ENCODE results near the gene HDAC7.

The HDAC7 gene

DNA sequence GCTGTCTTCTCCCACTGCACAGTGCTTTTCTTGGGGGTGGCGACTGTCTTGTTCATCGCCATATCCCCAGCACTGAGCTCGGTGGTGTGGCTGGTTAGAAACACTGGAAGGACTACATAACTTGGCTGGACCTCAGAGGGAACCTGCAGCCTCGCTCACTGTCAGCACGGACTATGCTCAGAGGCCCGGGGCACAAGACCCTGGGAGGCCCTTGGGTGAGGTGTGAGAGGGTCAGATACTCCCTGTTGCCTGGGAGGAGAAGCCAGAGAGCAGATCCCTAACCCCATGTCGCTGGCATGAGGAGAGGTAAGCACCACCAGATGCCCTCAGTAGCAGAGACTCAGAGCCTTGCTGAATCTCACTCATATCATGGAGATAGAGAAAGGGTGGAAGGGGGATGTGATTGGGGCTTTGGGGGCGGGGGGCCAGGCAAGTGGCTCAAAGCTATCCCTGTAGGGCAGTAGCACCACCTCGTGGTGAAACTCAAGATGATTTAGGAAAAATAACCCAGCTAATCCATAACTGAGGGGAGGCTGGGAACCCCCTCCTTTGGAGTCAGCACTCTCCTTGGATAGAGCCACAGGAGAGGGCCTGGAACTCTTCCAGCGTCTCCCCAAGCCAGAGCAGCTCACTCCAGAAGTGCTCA, 18.7 kb upstream of the HDAC7 start (continued):
- TF ChIP-seq, protein P1, sequence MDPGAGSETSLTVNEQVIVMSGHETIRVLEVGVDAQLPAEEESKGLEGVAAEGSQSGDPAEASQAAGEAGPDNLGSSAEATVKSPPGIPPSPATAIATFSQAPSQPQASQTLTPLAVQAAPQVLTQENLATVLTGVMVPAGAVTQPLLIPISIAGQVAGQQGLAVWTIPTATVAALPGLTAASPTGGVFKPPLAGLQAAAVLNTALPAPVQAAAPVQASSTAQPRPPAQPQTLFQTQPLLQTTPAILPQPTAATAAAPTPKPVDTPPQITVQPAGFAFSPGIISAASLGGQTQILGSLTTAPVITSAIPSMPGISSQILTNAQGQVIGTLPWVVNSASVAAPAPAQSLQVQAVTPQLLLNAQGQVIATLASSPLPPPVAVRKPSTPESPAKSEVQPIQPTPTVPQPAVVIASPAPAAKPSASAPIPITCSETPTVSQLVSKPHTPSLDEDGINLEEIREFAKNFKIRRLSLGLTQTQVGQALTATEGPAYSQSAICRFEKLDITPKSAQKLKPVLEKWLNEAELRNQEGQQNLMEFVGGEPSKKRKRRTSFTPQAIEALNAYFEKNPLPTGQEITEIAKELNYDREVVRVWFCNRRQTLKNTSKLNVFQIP (CRISPR knock-in tag; IDR thresholded peaks at IDR 0.05; ENCODE audit: borderline replicate concordance, low read depth) = no peak
- TF ChIP-seq OSR1 (CRISPR knock-in tag; IDR thresholded peaks at IDR 0.05) = no peak
- TF ChIP-seq PPARA (CRISPR knock-in tag; IDR thresholded peaks at IDR 0.05; ENCODE audit: borderline replicate concordance) = no peak
- TF ChIP-seq BACH2 (CRISPR knock-in tag; IDR thresholded peaks at IDR 0.05; ENCODE audit: borderline replicate concordance) = no peak
- TF ChIP-seq ESRRG (CRISPR knock-in tag; IDR thresholded peaks at IDR 0.05) = no peak
- no peak for TF ChIP-seq ZFP3 (CRISPR knock-in tag; IDR thresholded peaks at IDR 0.05)
- no peak for TF ChIP-seq ARNTL (CRISPR knock-in tag; IDR thresholded peaks at IDR 0.05; ENCODE audit: borderline replicate concordance, low read depth)

- TF ChIP-seq ARNTL (CRISPR knock-in tag; IDR thresholded peaks at IDR 0.05; ENCODE audit: borderline replicate concordance, low read depth) (no peak), CSDC2 (CRISPR knock-in tag; IDR thresholded peaks at IDR 0.05) (no peak), PPARA (CRISPR knock-in tag; IDR thresholded peaks at IDR 0.05; ENCODE audit: borderline replicate concordance) (no peak)
- ATAC-seq = peak; percentile 85
Observed at GRCh38 chr12:47837190-47838171, 17.8 kb upstream of the HDAC7 start.

DNA sequence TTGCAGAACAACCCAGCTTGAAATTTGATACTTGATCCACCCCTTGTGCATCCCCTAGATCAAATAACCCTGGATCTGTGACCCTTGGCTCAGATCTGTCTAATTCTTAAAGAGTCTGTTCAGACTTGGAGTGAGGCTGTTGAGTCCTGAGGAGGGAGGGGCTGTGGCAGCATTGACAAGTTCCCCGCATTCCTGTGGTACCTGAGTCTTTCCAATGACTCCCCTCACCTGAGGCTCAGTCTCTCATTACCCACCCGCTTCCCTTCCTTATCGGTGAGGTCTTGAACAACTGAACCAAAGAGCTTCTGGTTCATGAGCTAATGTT, 16.1 kb upstream of the HDAC7 start:
- no peak for TF ChIP-seq ZNF565 (CRISPR knock-in tag; conservative IDR thresholded peaks at IDR 0.05; ENCODE audit: low read depth)
- TF ChIP-seq TSHZ2 (CRISPR knock-in tag; IDR thresholded peaks at IDR 0.05) = no peak
- TF ChIP-seq ESRRG (CRISPR knock-in tag; IDR thresholded peaks at IDR 0.05) = no peak
- TF ChIP-seq CREB5 (CRISPR knock-in tag; IDR thresholded peaks at IDR 0.05; ENCODE audit: low read depth) = no peak
- no peak for TF ChIP-seq PPARA (CRISPR knock-in tag; IDR thresholded peaks at IDR 0.05; ENCODE audit: borderline replicate concordance)
- TF ChIP-seq ZNF70 (CRISPR knock-in tag; IDR thresholded peaks at IDR 0.05) = no peak
- no peak for TF ChIP-seq ISL1 (CRISPR knock-in tag; IDR thresholded peaks at IDR 0.05)
- no peak for TF ChIP-seq OSR1 (CRISPR knock-in tag; IDR thresholded peaks at IDR 0.05)
- no peak for TF ChIP-seq ZC3H10 (CRISPR knock-in tag; IDR thresholded peaks at IDR 0.05)
- no peak for TF ChIP-seq TOX (CRISPR knock-in tag; IDR thresholded peaks at IDR 0.05; ENCODE audit: borderline replicate concordance)
- no peak for TF ChIP-seq SNAI2 (CRISPR knock-in tag; IDR thresholded peaks at IDR 0.05)
- TF ChIP-seq PATZ1 (CRISPR knock-in tag; IDR thresholded peaks at IDR 0.05; ENCODE audit: borderline replicate concordance) = no peak
- TF ChIP-seq CSDC2 (CRISPR knock-in tag; IDR thresholded peaks at IDR 0.05) = no peak
- no peak for TF ChIP-seq BACH2 (CRISPR knock-in tag; IDR thresholded peaks at IDR 0.05; ENCODE audit: borderline replicate concordance)
- no peak for TF ChIP-seq ZNF8 (CRISPR knock-in tag; IDR thresholded peaks at IDR 0.05)
- TF ChIP-seq ZFP30 (CRISPR knock-in tag; IDR thresholded peaks at IDR 0.05) = no peak
- ATAC-seq = no peak
